ENCODE results near the gene BTBD16.

- no peak for TF ChIP-seq GATA2 (IDR thresholded peaks at IDR 0.05; ENCODE audit: insufficient read depth, insufficient read length, low read depth, low read length)
- no peak for TF ChIP-seq POLR2A (IDR thresholded peaks at IDR 0.05; ENCODE audit: low read depth, low read length)
- no peak for TF ChIP-seq CTCF (IDR thresholded peaks at IDR 0.05; ENCODE audit: extremely low read depth in 1 of 2, insufficient read depth in 1 of 2, low read depth in 1 of 2, low read length in 2 of 2)
- TF ChIP-seq POLR2AphosphoS5 (IDR thresholded peaks at IDR 0.05; ENCODE audit: insufficient read depth, low read depth, low read length) = no peak
- no peak for TF ChIP-seq EZH2 (IDR thresholded peaks at IDR 0.05; ENCODE audit: borderline replicate concordance, low read depth, low read length, severe bottlenecking)
- TF ChIP-seq MAX (IDR thresholded peaks at IDR 0.05; ENCODE audit: insufficient read depth, insufficient read length) = no peak
- no peak for TF ChIP-seq FOS (IDR thresholded peaks at IDR 0.05; ENCODE audit: borderline replicate concordance, insufficient read depth, low read length)
- no peak for TF ChIP-seq JUN (IDR thresholded peaks at IDR 0.05; ENCODE audit: borderline replicate concordance, insufficient read depth, insufficient read length, low read depth)
Observed at GRCh38 chr10:122321960-122322359, 50.9 kb downstream of the BTBD16 start.
